Vagina (tissue), 2 donors: Measurements from ENCODE around the gene ADAMTS17. TPM values are rescaled to one million over a fixed set of nuclear protein-coding genes. Genes with fewer than 3 reads are reported as not detected.

Experiments used
- DNase-seq, 2 donors: peaks; one replicate each; pipeline ENCODE4 v3.0.0-alpha.2; 2017; ENCODE audit errors: extremely low spot score in 2 of 2
- H3K27ac ChIP-seq: fragments of 200-600 bp; sonication (generic); one replicate; pipeline ENCODE4 v1.5.1; 2019
- H3K27me3 ChIP-seq: fragments of 200-600 bp; sonication (generic); one replicate; pipeline ENCODE4 v1.5.1; 2019
- H3K36me3 ChIP-seq, 2 donors: fragments of 200-600 bp; sonication (generic); one replicate each; pipeline ENCODE4 v1.5.1; 2017 to 2019
- H3K4me1 ChIP-seq: fragments of 200-600 bp; sonication (generic); one replicate; pipeline ENCODE4 v1.5.1; 2019
- H3K4me3 ChIP-seq, 2 donors: fragments of 200-600 bp; sonication (generic); 1 replicate in 1 of 2; 2 replicates in 1 of 2; pipeline ENCODE4 v1.5.1; 2016 to 2019
- H3K9me3 ChIP-seq: fragments of 200-600 bp; sonication (generic); one replicate; pipeline ENCODE4 v1.5.1; 2019
- POLR2A ChIP-seq, 2 donors: fragments of 450-650 bp; IDR thresholded peaks; one replicate each; pipeline ENCODE4 v1.6.1; 2017; ENCODE audit warnings: antibody characterized with exemption in 2 of 2, mild to moderate bottlenecking in 2 of 2, moderate library complexity in 2 of 2
- POLR2AphosphoS5 ChIP-seq, 2 donors: sonication (generic); formaldehyde crosslinking; IDR thresholded peaks; one replicate each; pipeline ENCODE4 v1.9.0; 2017; ENCODE audit warnings: antibody characterized with exemption in 2 of 2, mild to moderate bottlenecking in 2 of 2, low read depth in 1 of 2; ENCODE audit not compliant: insufficient read depth in 1 of 2
- intact Hi-C: fragments of 100-400 bp; cut with DNase I; formaldehyde crosslinking; loops from one replicate; pipeline ENCODE4 v1.15.1; 2023
- total RNA-seq: library from RNA; depleted of rRNA; stranded (reverse); fragments of >200 nt; gene quantifications from one replicate; pipeline ENCODE4 v1.2.3, GENCODE V29; 2016
- TF ChIP-seq, protein P1 (sequence below), 3 experiments: fragments of 450-650 bp in 2 of 3; fragments of 200-600 bp in 1 of 3; sonication (generic) in 1 of 3; IDR thresholded peaks; one replicate each; pipeline ENCODE4 v1.5.1; 2017 to 2019; ENCODE audit warnings: antibody characterized with exemption in 3 of 3, mild to moderate bottlenecking in 2 of 3, moderate library complexity in 2 of 3

Gene ADAMTS17
- total RNA-seq, 1 donor from 2014 or later: 16.0 TPM

DNA sequence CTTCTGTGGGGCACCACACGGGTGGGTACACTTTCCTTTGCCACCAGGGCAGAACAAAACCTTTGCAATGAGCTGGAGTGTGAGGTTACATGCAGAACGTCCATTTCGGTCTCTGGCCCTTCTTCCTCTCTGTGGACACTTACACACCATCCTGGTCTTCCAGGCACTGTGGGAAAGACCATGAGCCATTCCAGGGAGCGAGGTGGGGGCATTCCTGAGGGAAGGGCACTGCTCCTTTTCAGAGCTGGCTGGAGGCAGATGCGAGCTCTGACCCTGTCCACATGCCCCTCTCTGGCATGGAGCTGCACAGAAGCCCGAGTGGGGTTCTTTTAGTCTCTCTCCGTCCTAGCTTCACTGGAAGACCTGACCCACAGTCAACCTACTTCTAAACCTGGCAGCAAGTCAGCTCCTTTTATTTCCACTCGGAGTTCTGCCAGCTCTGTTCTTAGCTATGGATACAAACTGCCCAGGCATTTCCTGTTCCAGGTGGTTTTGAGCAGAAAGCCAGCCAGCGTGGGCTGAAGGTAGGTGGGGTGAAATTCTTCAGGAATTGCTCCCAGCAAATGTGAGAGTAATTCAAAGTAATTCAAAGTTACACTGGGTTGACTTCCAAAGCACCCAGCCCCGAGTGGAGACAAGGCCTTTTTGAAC, 281.4 kb downstream of the ADAMTS17 start:
- no peaks in the 10 kb centered on the region for H3K36me3 ChIP-seq
- H3K4me3 ChIP-seq: no peak overlapping the region
- intact Hi-C loops: no loop called here
- no peak overlapping the region for H3K27ac ChIP-seq
- H3K4me1 ChIP-seq: no peaks in the 10 kb centered on the region
- DNase-seq: no peak
- TF ChIP-seq, protein P1, sequence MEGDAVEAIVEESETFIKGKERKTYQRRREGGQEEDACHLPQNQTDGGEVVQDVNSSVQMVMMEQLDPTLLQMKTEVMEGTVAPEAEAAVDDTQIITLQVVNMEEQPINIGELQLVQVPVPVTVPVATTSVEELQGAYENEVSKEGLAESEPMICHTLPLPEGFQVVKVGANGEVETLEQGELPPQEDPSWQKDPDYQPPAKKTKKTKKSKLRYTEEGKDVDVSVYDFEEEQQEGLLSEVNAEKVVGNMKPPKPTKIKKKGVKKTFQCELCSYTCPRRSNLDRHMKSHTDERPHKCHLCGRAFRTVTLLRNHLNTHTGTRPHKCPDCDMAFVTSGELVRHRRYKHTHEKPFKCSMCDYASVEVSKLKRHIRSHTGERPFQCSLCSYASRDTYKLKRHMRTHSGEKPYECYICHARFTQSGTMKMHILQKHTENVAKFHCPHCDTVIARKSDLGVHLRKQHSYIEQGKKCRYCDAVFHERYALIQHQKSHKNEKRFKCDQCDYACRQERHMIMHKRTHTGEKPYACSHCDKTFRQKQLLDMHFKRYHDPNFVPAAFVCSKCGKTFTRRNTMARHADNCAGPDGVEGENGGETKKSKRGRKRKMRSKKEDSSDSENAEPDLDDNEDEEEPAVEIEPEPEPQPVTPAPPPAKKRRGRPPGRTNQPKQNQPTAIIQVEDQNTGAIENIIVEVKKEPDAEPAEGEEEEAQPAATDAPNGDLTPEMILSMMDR (IDR thresholded peaks at IDR 0.05): no peak
- peak in 1 of 2 donors; percentile 34 for TF ChIP-seq POLR2AphosphoS5 (IDR thresholded peaks at IDR 0.05; ENCODE audit: insufficient read depth in 1 of 2, low read depth in 1 of 2)
- no peaks in the 10 kb centered on the region for H3K27me3 ChIP-seq
- H3K9me3 ChIP-seq: no peaks in the 10 kb centered on the region

- no peaks in the 10 kb centered on the region for H3K9me3 ChIP-seq
- intact Hi-C loops: no loop called here
- no peak overlapping the region for H3K4me3 ChIP-seq
- TF ChIP-seq, protein P1 (IDR thresholded peaks at IDR 0.05): no peak
- TF ChIP-seq POLR2AphosphoS5 (IDR thresholded peaks at IDR 0.05; ENCODE audit: insufficient read depth in 1 of 2, low read depth in 1 of 2): no peak
- H3K27ac ChIP-seq: no peak overlapping the region
- no peak for DNase-seq
- H3K4me1 ChIP-seq: no peaks in the 10 kb centered on the region
- H3K36me3 ChIP-seq: no peaks in the 10 kb centered on the region
- no peaks in the 10 kb centered on the region for H3K27me3 ChIP-seq
These were observed 282.3 kb downstream of the ADAMTS17 start for GRCh38 chr15:100059521-100059920.

GRCh38 chr15:100059094-100059493, 282.7 kb downstream of the ADAMTS17 start:
- no peak for DNase-seq
- H3K27me3 ChIP-seq: no peaks in the 10 kb centered on the region
- H3K4me1 ChIP-seq: no peaks in the 10 kb centered on the region
- TF ChIP-seq POLR2A (IDR thresholded peaks at IDR 0.05) (no peak), POLR2AphosphoS5 (IDR thresholded peaks at IDR 0.05; ENCODE audit: insufficient read depth in 1 of 2, low read depth in 1 of 2) (no peak)
- TF ChIP-seq, protein P1 (IDR thresholded peaks at IDR 0.05): no peak
- H3K36me3 ChIP-seq: no peaks in the 10 kb centered on the region
- no peaks in the 10 kb centered on the region for H3K9me3 ChIP-seq
- intact Hi-C loops: no loop called here
- no peak overlapping the region for H3K4me3 ChIP-seq
- H3K27ac ChIP-seq: no peak overlapping the region

GRCh38 chr15:100058458-100058857, 283.3 kb downstream of the ADAMTS17 start:
- no peak overlapping the region for H3K27ac ChIP-seq
- no peaks in the 10 kb centered on the region for H3K36me3 ChIP-seq
- TF ChIP-seq, protein P1 (IDR thresholded peaks at IDR 0.05): no peak
- TF ChIP-seq POLR2A (IDR thresholded peaks at IDR 0.05) (no peak), POLR2AphosphoS5 (IDR thresholded peaks at IDR 0.05; ENCODE audit: insufficient read depth in 1 of 2, low read depth in 1 of 2) (no peak)
- H3K9me3 ChIP-seq: no peaks in the 10 kb centered on the region
- H3K27me3 ChIP-seq: no peaks in the 10 kb centered on the region
- no peak for DNase-seq
- no peaks in the 10 kb centered on the region for H3K4me1 ChIP-seq
- H3K4me3 ChIP-seq: no peak overlapping the region
- intact Hi-C loops: no loop called here

DNA sequence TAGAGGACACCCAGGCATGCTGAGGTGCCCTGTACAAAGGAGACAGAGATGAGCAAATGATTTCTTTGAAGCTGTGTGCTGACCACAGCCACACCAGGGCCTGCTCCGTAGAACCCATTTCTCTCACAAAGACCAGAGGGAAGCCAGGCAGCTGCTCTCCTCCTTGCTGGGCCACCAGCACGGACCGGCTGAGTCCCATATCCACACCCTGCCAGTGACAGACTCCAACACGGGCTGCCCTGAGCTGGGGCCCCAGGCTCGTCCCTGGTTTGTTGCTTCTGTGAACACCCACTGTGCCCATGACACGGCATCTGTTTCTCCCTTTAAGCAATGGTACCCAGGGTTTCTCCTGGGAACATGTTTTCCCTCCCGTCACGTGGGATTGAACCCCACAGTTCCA, 284.5 kb downstream of the ADAMTS17 start:
- H3K27ac ChIP-seq: no peak overlapping the region
- no peak overlapping the region for H3K4me3 ChIP-seq
- TF ChIP-seq, protein P1 (IDR thresholded peaks at IDR 0.05): no peak
- TF ChIP-seq POLR2A (IDR thresholded peaks at IDR 0.05) (no peak), POLR2AphosphoS5 (IDR thresholded peaks at IDR 0.05; ENCODE audit: insufficient read depth in 1 of 2, low read depth in 1 of 2) (no peak)
- no peak for DNase-seq
- H3K27me3 ChIP-seq: no peaks in the 10 kb centered on the region
- intact Hi-C loops: no loop called here
- no peaks in the 10 kb centered on the region for H3K9me3 ChIP-seq
- H3K36me3 ChIP-seq: no peaks in the 10 kb centered on the region
- no peaks in the 10 kb centered on the region for H3K4me1 ChIP-seq
